ENCODE measurements around the gene SCARF2. TPM values are rescaled to one million over a fixed set of nuclear protein-coding genes. Genes with fewer than 3 reads are reported as not detected.

The SCARF2 gene
- total and polyA plus RNA-seq, 2 experiments from 2014 or later: 1.8 to 16.6 TPM

GRCh38 chr22:20407829-20408228, 29.8 kb downstream of the SCARF2 start (continued):
- TF ChIP-seq CTCF (conservative IDR thresholded peaks at IDR 0.05; ENCODE audit: low read depth in 2 of 2): no peak
- TF ChIP-seq NANOG (IDR thresholded peaks at IDR 0.05; ENCODE audit: borderline replicate concordance): no peak
- no peak for TF ChIP-seq CREB1 (CRISPR knock-in tag; IDR thresholded peaks at IDR 0.05; ENCODE audit: low read depth)
- TF ChIP-seq STAT1 (IDR thresholded peaks at IDR 0.05; ENCODE audit: unreplicated experiment): no peak
- TF ChIP-seq ZNF114 (CRISPR knock-in tag; IDR thresholded peaks at IDR 0.05): no peak
- TF ChIP-seq, protein P1, sequence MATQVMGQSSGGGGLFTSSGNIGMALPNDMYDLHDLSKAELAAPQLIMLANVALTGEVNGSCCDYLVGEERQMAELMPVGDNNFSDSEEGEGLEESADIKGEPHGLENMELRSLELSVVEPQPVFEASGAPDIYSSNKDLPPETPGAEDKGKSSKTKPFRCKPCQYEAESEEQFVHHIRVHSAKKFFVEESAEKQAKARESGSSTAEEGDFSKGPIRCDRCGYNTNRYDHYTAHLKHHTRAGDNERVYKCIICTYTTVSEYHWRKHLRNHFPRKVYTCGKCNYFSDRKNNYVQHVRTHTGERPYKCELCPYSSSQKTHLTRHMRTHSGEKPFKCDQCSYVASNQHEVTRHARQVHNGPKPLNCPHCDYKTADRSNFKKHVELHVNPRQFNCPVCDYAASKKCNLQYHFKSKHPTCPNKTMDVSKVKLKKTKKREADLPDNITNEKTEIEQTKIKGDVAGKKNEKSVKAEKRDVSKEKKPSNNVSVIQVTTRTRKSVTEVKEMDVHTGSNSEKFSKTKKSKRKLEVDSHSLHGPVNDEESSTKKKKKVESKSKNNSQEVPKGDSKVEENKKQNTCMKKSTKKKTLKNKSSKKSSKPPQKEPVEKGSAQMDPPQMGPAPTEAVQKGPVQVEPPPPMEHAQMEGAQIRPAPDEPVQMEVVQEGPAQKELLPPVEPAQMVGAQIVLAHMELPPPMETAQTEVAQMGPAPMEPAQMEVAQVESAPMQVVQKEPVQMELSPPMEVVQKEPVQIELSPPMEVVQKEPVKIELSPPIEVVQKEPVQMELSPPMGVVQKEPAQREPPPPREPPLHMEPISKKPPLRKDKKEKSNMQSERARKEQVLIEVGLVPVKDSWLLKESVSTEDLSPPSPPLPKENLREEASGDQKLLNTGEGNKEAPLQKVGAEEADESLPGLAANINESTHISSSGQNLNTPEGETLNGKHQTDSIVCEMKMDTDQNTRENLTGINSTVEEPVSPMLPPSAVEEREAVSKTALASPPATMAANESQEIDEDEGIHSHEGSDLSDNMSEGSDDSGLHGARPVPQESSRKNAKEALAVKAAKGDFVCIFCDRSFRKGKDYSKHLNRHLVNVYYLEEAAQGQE (IDR thresholded peaks at IDR 0.05; ENCODE audit: unreplicated experiment): no peak

DNA sequence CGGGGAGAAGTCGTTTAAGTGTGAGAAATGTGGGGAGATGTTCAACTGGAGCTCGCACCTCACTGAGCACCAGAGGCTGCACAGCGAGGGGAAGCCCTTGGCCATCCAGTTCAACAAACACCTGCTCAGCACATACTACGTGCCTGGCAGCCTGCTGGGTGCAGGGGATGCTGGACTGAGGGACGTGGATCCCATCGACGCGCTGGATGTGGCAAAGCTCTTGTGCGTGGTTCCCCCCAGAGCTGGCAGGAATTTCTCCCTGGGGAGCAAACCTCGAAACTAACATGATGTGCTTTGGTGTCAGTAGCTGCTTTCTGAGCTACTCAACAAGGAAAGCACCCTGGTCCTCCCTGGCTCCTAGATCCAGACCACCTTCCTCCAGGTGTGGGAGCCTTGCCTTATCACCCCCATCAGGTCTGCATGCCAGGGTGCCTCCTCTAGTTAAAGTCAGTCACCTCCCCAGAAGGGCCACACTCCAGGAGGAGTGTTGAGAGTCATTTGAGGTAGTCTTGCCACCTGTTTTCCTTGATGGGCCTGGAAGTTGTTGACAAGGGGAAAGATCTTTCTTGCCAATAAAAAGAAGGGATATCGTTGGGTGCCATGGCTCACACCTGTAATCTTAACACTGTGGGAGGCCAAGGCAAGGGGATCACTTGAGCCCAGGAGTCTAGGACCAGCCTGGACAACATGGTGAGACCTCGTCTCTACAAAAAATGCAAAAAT, 30.8 kb downstream of the SCARF2 start:
- DNase-seq (ENCODE audit: low spot score): no peak
- Histone ChIP-seq H3K9me2 (ENCODE audit: insufficient read depth) (no peaks in the 10 kb centered on the region), H3K27ac (ENCODE audit: low read depth) (no peak overlapping the region), H3K79me2 (replicated peaks; ENCODE audit: insufficient read depth) (no peaks in the 10 kb centered on the region), H4K20me1 (replicated peaks; ENCODE audit: insufficient read depth) (no peaks in the 10 kb centered on the region; the same call in 1 of the 2 replicates), H3K4me1 (ENCODE audit: insufficient read depth) (no peaks in the 10 kb centered on the region), H3K27me3 (ENCODE audit: insufficient read depth) (no peaks in the 10 kb centered on the region), H3K36me3 (ENCODE audit: insufficient read depth) (no peaks in the 10 kb centered on the region; the same call in 1 of the 2 replicates), H3F3A (replicated peaks; ENCODE audit: low read depth) (no peaks in the 10 kb centered on the region), H3K4me3 (no peak overlapping the region), H3K4me2 (no peak overlapping the region), H2AFZ (no peak overlapping the region)
- H3K27ac Mint-ChIP-seq: no peak overlapping the region
- H3K4me1 Mint-ChIP-seq: no peaks in the 10 kb centered on the region; the same call in 2 of the 3 replicates
- no peaks in the 10 kb centered on the region; the same call in 2 of the 3 replicates for H3K9me3 Mint-ChIP-seq
- ATAC-seq: no peak
- peaks cover 2% of the 10 kb centered on the region for H3K27me3 Mint-ChIP-seq (ENCODE audit: insufficient read depth, low read depth, poor library complexity)
- H3K36me3 Mint-ChIP-seq (ENCODE audit: low read depth): peaks cover 47% of the 10 kb centered on the region
- H3K4me3 Mint-ChIP-seq: no peak overlapping the region
- TF ChIP-seq ZNF114 (CRISPR knock-in tag; IDR thresholded peaks at IDR 0.05) (no peak), JUNB (IDR thresholded peaks at IDR 0.05; ENCODE audit: unreplicated experiment) (no peak), EZH2 (IDR thresholded peaks at IDR 0.05; ENCODE audit: low read depth, unreplicated experiment) (no peak), STAT1 (IDR thresholded peaks at IDR 0.05; ENCODE audit: unreplicated experiment) (no peak), EZH2phosphoT487 (IDR thresholded peaks at IDR 0.05; ENCODE audit: unreplicated experiment) (no peak), CTCF (conservative IDR thresholded peaks at IDR 0.05; ENCODE audit: low read depth in 2 of 2) (no peak), NANOG (IDR thresholded peaks at IDR 0.05; ENCODE audit: borderline replicate concordance) (no peak), POLR2AphosphoS5 (IDR thresholded peaks at IDR 0.05; ENCODE audit: low read depth) (no peak), ZNF331 (CRISPR knock-in tag; IDR thresholded peaks at IDR 0.05; ENCODE audit: low read depth) (no peak)
- TF ChIP-seq, protein P1 (IDR thresholded peaks at IDR 0.05; ENCODE audit: unreplicated experiment): no peak

All from GM23338 (cell line).